ENCODE measurements around the gene TTC27. TPM values are rescaled to one million over a fixed set of nuclear protein-coding genes. Genes with fewer than 3 reads are reported as not detected.

The TTC27 gene
- total RNA-seq: 38.8 and 44.9 TPM in 2 replicates

- no peaks in the 10 kb centered on the region for H3K27me3 Mint-ChIP-seq (ENCODE audit: low read depth)
- H3K27ac Mint-ChIP-seq: peak within 1 kb of the TSS; percentile 95
- intact Hi-C loops (cut with micrococcal nuclease): loop anchor here (1.0 to 5.0 kb wide), 4 partner anchors 35 to 969 kb away; partner anchors contain the start of genes FAM98A and LTBP1
- H3K36me3 Mint-ChIP-seq (ENCODE audit: low read depth): peaks cover 36% of the 10 kb centered on the region
- H3K4me1 Mint-ChIP-seq (ENCODE audit: low read depth): peaks cover 27% of the 10 kb centered on the region
- peak within 1 kb of the TSS; percentile 95 for H3K4me3 Mint-ChIP-seq (ENCODE audit: low read depth)
- peak; percentile 93 for DNase-seq (ENCODE audit: low spot score)
- H3K9me3 Mint-ChIP-seq: no peaks in the 10 kb centered on the region
Observed at GRCh38 chr2:32627814-32628579, at the start of gene TTC27. Gene TTC27, plus strand, starts transcription at chr2:32628050. Its CDS starts 243 bp downstream, at chr2:32628293.

GRCh38 chr2:32591669-32592463 is 36.0 kb upstream of the TTC27 start:
- DNase-seq (ENCODE audit: low spot score): no peak
- no peaks in the 10 kb centered on the region for H3K9me3 Mint-ChIP-seq
- intact Hi-C loops (cut with micrococcal nuclease): loop anchor here (2.0 to 5.0 kb wide), 2 partner anchors 35 to 40 kb away; no protein-coding TSS in a partner anchor

GRCh38 chr2:32594573-32594972 is 33.3 kb upstream of the TTC27 start:
- no peaks in the 10 kb centered on the region for H3K9me3 Mint-ChIP-seq
- H3K36me3 Mint-ChIP-seq (ENCODE audit: low read depth): peaks cover 60% of the 10 kb centered on the region
- no peaks in the 10 kb centered on the region for H3K27me3 Mint-ChIP-seq (ENCODE audit: low read depth)
- peaks cover 37% of the 10 kb centered on the region for H3K4me1 Mint-ChIP-seq (ENCODE audit: low read depth)
- intact Hi-C loops (cut with micrococcal nuclease): loop anchor here (5.0 kb wide), 1 partner anchor 42 kb away; no protein-coding TSS in a partner anchor
- no peak overlapping the region for H3K4me3 Mint-ChIP-seq (ENCODE audit: low read depth)
- DNase-seq (ENCODE audit: low spot score): no peak
- no peak overlapping the region for H3K27ac Mint-ChIP-seq

More at GRCh38 chr2:32591669-32592463, 36.0 kb upstream of the TTC27 start:
- H3K27me3 Mint-ChIP-seq (ENCODE audit: low read depth): no peaks in the 10 kb centered on the region
- peak overlapping the region; percentile 88 for H3K27ac Mint-ChIP-seq
- H3K36me3 Mint-ChIP-seq (ENCODE audit: low read depth): peaks cover 62% of the 10 kb centered on the region
- H3K4me3 Mint-ChIP-seq (ENCODE audit: low read depth): peak overlapping the region; percentile 49
- peaks cover 44% of the 10 kb centered on the region for H3K4me1 Mint-ChIP-seq (ENCODE audit: low read depth)

GRCh38 chr2:32611366-32611765 is 16.5 kb upstream of the TTC27 start:
- Mint-ChIP-seq H3K27ac (no peak overlapping the region), H3K27me3 (ENCODE audit: low read depth) (no peaks in the 10 kb centered on the region), H3K4me3 (ENCODE audit: low read depth) (no peak overlapping the region), H3K36me3 (ENCODE audit: low read depth) (peaks cover 60% of the 10 kb centered on the region), H3K9me3 (no peaks in the 10 kb centered on the region), H3K4me1 (ENCODE audit: low read depth) (no peaks in the 10 kb centered on the region)
- intact Hi-C loops (cut with micrococcal nuclease): no loop called here
- DNase-seq (ENCODE audit: low spot score): no peak

GRCh38 chr2:32611771-32612170 is 16.1 kb upstream of the TTC27 start:
- H3K27me3 Mint-ChIP-seq (ENCODE audit: low read depth): no peaks in the 10 kb centered on the region

GRCh38 chr2:32614084-32614483 is 13.8 kb upstream of the TTC27 start:
- H3K27me3 Mint-ChIP-seq (ENCODE audit: low read depth): no peaks in the 10 kb centered on the region
- H3K36me3 Mint-ChIP-seq (ENCODE audit: low read depth): peaks cover 52% of the 10 kb centered on the region
- no peak overlapping the region for H3K27ac Mint-ChIP-seq
- no peaks in the 10 kb centered on the region for H3K4me1 Mint-ChIP-seq (ENCODE audit: low read depth)
- no peak for DNase-seq (ENCODE audit: low spot score)
- intact Hi-C loops (cut with micrococcal nuclease): no loop called here
- no peaks in the 10 kb centered on the region for H3K9me3 Mint-ChIP-seq
- H3K4me3 Mint-ChIP-seq (ENCODE audit: low read depth): no peak overlapping the region

More at GRCh38 chr2:32611771-32612170, 16.1 kb upstream of the TTC27 start:
- intact Hi-C loops (cut with micrococcal nuclease): no loop called here
- no peaks in the 10 kb centered on the region for H3K9me3 Mint-ChIP-seq
- no peak overlapping the region for H3K4me3 Mint-ChIP-seq (ENCODE audit: low read depth)
- H3K36me3 Mint-ChIP-seq (ENCODE audit: low read depth): peaks cover 57% of the 10 kb centered on the region
- no peaks in the 10 kb centered on the region for H3K4me1 Mint-ChIP-seq (ENCODE audit: low read depth)
- H3K27ac Mint-ChIP-seq: no peak overlapping the region
- no peak for DNase-seq (ENCODE audit: low spot score)

GRCh38 chr2:32617599-32618189 is 10.2 kb upstream of the TTC27 start:
- Mint-ChIP-seq H3K27me3 (ENCODE audit: low read depth) (no peaks in the 10 kb centered on the region), H3K9me3 (no peaks in the 10 kb centered on the region), H3K4me3 (ENCODE audit: low read depth) (no peak overlapping the region), H3K36me3 (ENCODE audit: low read depth) (peaks cover 42% of the 10 kb centered on the region), H3K27ac (no peak overlapping the region), H3K4me1 (ENCODE audit: low read depth) (no peaks in the 10 kb centered on the region)
- intact Hi-C loops (cut with micrococcal nuclease): no loop called here
- no peak for DNase-seq (ENCODE audit: low spot score)

GRCh38 chr2:32622570-32623310 is 5.1 kb upstream of the TTC27 start:
- no peak for DNase-seq (ENCODE audit: low spot score)
- intact Hi-C loops (cut with micrococcal nuclease): no loop called here
- H3K36me3 Mint-ChIP-seq (ENCODE audit: low read depth): peaks cover 27% of the 10 kb centered on the region
- H3K4me1 Mint-ChIP-seq (ENCODE audit: low read depth): peaks cover 8% of the 10 kb centered on the region
- H3K4me3 Mint-ChIP-seq (ENCODE audit: low read depth): no peak overlapping the region
- no peaks in the 10 kb centered on the region for H3K27me3 Mint-ChIP-seq (ENCODE audit: low read depth)
- H3K27ac Mint-ChIP-seq: no peak overlapping the region
- no peaks in the 10 kb centered on the region for H3K9me3 Mint-ChIP-seq

- H3K36me3 Mint-ChIP-seq (ENCODE audit: low read depth): peaks cover 23% of the 10 kb centered on the region
- no peak overlapping the region for H3K27ac Mint-ChIP-seq
- DNase-seq (ENCODE audit: low spot score): no peak
- H3K4me1 Mint-ChIP-seq (ENCODE audit: low read depth): peaks cover 11% of the 10 kb centered on the region
- H3K9me3 Mint-ChIP-seq: no peaks in the 10 kb centered on the region
- intact Hi-C loops (cut with micrococcal nuclease): no loop called here
- H3K27me3 Mint-ChIP-seq (ENCODE audit: low read depth): no peaks in the 10 kb centered on the region
- H3K4me3 Mint-ChIP-seq (ENCODE audit: low read depth): no peak overlapping the region
Observed at GRCh38 chr2:32623311-32623706, 4.5 kb upstream of the TTC27 start.

GRCh38 chr2:32624812-32625211 is 3.0 kb upstream of the TTC27 start:
- Mint-ChIP-seq H3K27ac (no peak overlapping the region), H3K27me3 (ENCODE audit: low read depth) (no peaks in the 10 kb centered on the region)

GRCh38 chr2:32626639-32627221 is 1.1 kb upstream of the TTC27 start:
- H3K4me3 Mint-ChIP-seq (ENCODE audit: low read depth): peak overlapping the region; percentile 95
- intact Hi-C loops (cut with micrococcal nuclease): loop anchor here (2.0 to 5.0 kb wide), 3 partner anchors 34 to 971 kb away; partner anchors contain the start of genes FAM98A and LTBP1
- no peaks in the 10 kb centered on the region for H3K9me3 Mint-ChIP-seq
- H3K27ac Mint-ChIP-seq: no peak overlapping the region
- no peaks in the 10 kb centered on the region for H3K27me3 Mint-ChIP-seq (ENCODE audit: low read depth)
- peaks cover 21% of the 10 kb centered on the region for H3K4me1 Mint-ChIP-seq (ENCODE audit: low read depth)
- no peak for DNase-seq (ENCODE audit: low spot score)
- H3K36me3 Mint-ChIP-seq (ENCODE audit: low read depth): peaks cover 32% of the 10 kb centered on the region

More at GRCh38 chr2:32624812-32625211, 3.0 kb upstream of the TTC27 start:
- intact Hi-C loops (cut with micrococcal nuclease): loop anchor here (5.0 kb wide), 2 partner anchors 322 to 972 kb away; partner anchors contain the start of genes FAM98A and LTBP1
- Mint-ChIP-seq H3K36me3 (ENCODE audit: low read depth) (peaks cover 25% of the 10 kb centered on the region), H3K4me1 (ENCODE audit: low read depth) (peaks cover 20% of the 10 kb centered on the region), H3K9me3 (no peaks in the 10 kb centered on the region), H3K4me3 (ENCODE audit: low read depth) (no peak overlapping the region)
- DNase-seq (ENCODE audit: low spot score): no peak

Data from activated T-helper 2 cell treated with anti-CD3 and anti-CD28 coated beads, Interferon-gamma antibody, Interleukin-2, Interleukin-4, amounts not matched to agents 10 μg/mL and 5 μg/mL and 100 μg/mL, durations not matched to agents 14 hours and 24 hours and 36 hours (primary cell).